ENCODE data around the gene RORC. TPM values are rescaled to one million over a fixed set of nuclear protein-coding genes. Genes with fewer than 3 reads are reported as not detected.

Gene RORC
- total RNA-seq, 1 donor from 2014 or later, result 8.9 TPM

GRCh38 chr1:151851886-151852285 is 20.3 kb upstream of the RORC start:
- Histone ChIP-seq H3K27me3 (ENCODE audit: control insufficient read depth in 3 of 3, insufficient read depth in 3 of 3, low read length in 3 of 3) (peaks cover 4 to 42% (median 34%) of the 10 kb centered on the region in 3 donors), H3K4me3 (ENCODE audit: low read length in 3 of 3) (no peak overlapping the region)

GRCh38 chr1:151849871-151850270 is 18.3 kb upstream of the RORC start:
- Histone ChIP-seq H3K4me3 (ENCODE audit: low read length in 3 of 3) (no peak overlapping the region), H3K9ac (ENCODE audit: low read depth in 1 of 3, low read length in 3 of 3) (no peak overlapping the region), H3K27ac (ENCODE audit: low read depth, low read length) (no peak overlapping the region), H3K9me3 (ENCODE audit: control insufficient read depth in 3 of 3, low read length in 3 of 3) (no peaks in the 10 kb centered on the region), H3K4me1 (ENCODE audit: control insufficient read depth in 3 of 3, insufficient read depth in 3 of 3, low read length in 3 of 3) (no peaks in the 10 kb centered on the region), H3K27me3 (ENCODE audit: control insufficient read depth in 3 of 3, insufficient read depth in 3 of 3, low read length in 3 of 3) (peaks cover 4 to 46% (median 34%) of the 10 kb centered on the region in 3 donors), H3K36me3 (ENCODE audit: control insufficient read depth in 3 of 3, insufficient read depth in 3 of 3, low read length in 3 of 3) (no peaks in the 10 kb centered on the region)

More at GRCh38 chr1:151851886-151852285, 20.3 kb upstream of the RORC start:
- no peaks in the 10 kb centered on the region for H3K4me1 ChIP-seq (ENCODE audit: control insufficient read depth in 3 of 3, insufficient read depth in 3 of 3, low read length in 3 of 3)
- H3K36me3 ChIP-seq (ENCODE audit: control insufficient read depth in 3 of 3, insufficient read depth in 3 of 3, low read length in 3 of 3), result no peaks in the 10 kb centered on the region
- no peaks in the 10 kb centered on the region for H3K9me3 ChIP-seq (ENCODE audit: control insufficient read depth in 3 of 3, low read length in 3 of 3)
- H3K9ac ChIP-seq (ENCODE audit: low read depth in 1 of 3, low read length in 3 of 3), result no peak overlapping the region
- H3K27ac ChIP-seq (ENCODE audit: low read depth, low read length), result no peak overlapping the region

- Histone ChIP-seq H3K4me1 (ENCODE audit: control insufficient read depth in 3 of 3, insufficient read depth in 3 of 3, low read length in 3 of 3) (no peaks in the 10 kb centered on the region), H3K9ac (ENCODE audit: low read depth in 1 of 3, low read length in 3 of 3) (no peak overlapping the region), H3K4me3 (ENCODE audit: low read length in 3 of 3) (no peak overlapping the region), H3K9me3 (ENCODE audit: control insufficient read depth in 3 of 3, low read length in 3 of 3) (no peaks in the 10 kb centered on the region), H3K27ac (ENCODE audit: low read depth, low read length) (no peak overlapping the region), H3K36me3 (ENCODE audit: control insufficient read depth in 3 of 3, insufficient read depth in 3 of 3, low read length in 3 of 3) (no peaks in the 10 kb centered on the region), H3K27me3 (ENCODE audit: control insufficient read depth in 3 of 3, insufficient read depth in 3 of 3, low read length in 3 of 3) (peaks cover 8 to 46% (median 34%) of the 10 kb centered on the region in 3 donors)
Measured at GRCh38 chr1:151849126-151849525, 17.5 kb upstream of the RORC start.

GRCh38 chr1:151847867-151848596 is 16.4 kb upstream of the RORC start:
- Histone ChIP-seq H3K4me1 (ENCODE audit: control insufficient read depth in 3 of 3, insufficient read depth in 3 of 3, low read length in 3 of 3) (no peaks in the 10 kb centered on the region), H3K9me3 (ENCODE audit: control insufficient read depth in 3 of 3, low read length in 3 of 3) (no peaks in the 10 kb centered on the region), H3K4me3 (ENCODE audit: low read length in 3 of 3) (no peak overlapping the region), H3K27ac (ENCODE audit: low read depth, low read length) (no peak overlapping the region), H3K9ac (ENCODE audit: low read depth in 1 of 3, low read length in 3 of 3) (no peak overlapping the region), H3K27me3 (ENCODE audit: control insufficient read depth in 3 of 3, insufficient read depth in 3 of 3, low read length in 3 of 3) (peaks cover 8 to 40% (median 31%) of the 10 kb centered on the region in 3 donors), H3K36me3 (ENCODE audit: control insufficient read depth in 3 of 3, insufficient read depth in 3 of 3, low read length in 3 of 3) (no peaks in the 10 kb centered on the region)

GRCh38 chr1:151846686-151847237 is 15.2 kb upstream of the RORC start:
- Histone ChIP-seq H3K9ac (ENCODE audit: low read depth in 1 of 3, low read length in 3 of 3) (no peak overlapping the region), H3K27ac (ENCODE audit: low read depth, low read length) (no peak overlapping the region), H3K27me3 (ENCODE audit: control insufficient read depth in 3 of 3, insufficient read depth in 3 of 3, low read length in 3 of 3) (peaks cover 8 to 31% (median 19%) of the 10 kb centered on the region in 3 donors), H3K4me3 (ENCODE audit: low read length in 3 of 3) (no peak overlapping the region), H3K9me3 (ENCODE audit: control insufficient read depth in 3 of 3, low read length in 3 of 3) (no peaks in the 10 kb centered on the region), H3K4me1 (ENCODE audit: control insufficient read depth in 3 of 3, insufficient read depth in 3 of 3, low read length in 3 of 3) (no peaks in the 10 kb centered on the region), H3K36me3 (ENCODE audit: control insufficient read depth in 3 of 3, insufficient read depth in 3 of 3, low read length in 3 of 3) (no peaks in the 10 kb centered on the region)

GRCh38 chr1:151846062-151846568 is 14.5 kb upstream of the RORC start:
- peaks cover 10 to 28% (median 15%) of the 10 kb centered on the region in 3 donors for H3K27me3 ChIP-seq (ENCODE audit: control insufficient read depth in 3 of 3, insufficient read depth in 3 of 3, low read length in 3 of 3)
- no peaks in the 10 kb centered on the region for H3K36me3 ChIP-seq (ENCODE audit: control insufficient read depth in 3 of 3, insufficient read depth in 3 of 3, low read length in 3 of 3)
- no peaks in the 10 kb centered on the region for H3K4me1 ChIP-seq (ENCODE audit: control insufficient read depth in 3 of 3, insufficient read depth in 3 of 3, low read length in 3 of 3)
- no peak overlapping the region for H3K9ac ChIP-seq (ENCODE audit: low read depth in 1 of 3, low read length in 3 of 3)
- no peak overlapping the region for H3K4me3 ChIP-seq (ENCODE audit: low read length in 3 of 3)
- H3K9me3 ChIP-seq (ENCODE audit: control insufficient read depth in 3 of 3, low read length in 3 of 3), result no peaks in the 10 kb centered on the region
- no peak overlapping the region for H3K27ac ChIP-seq (ENCODE audit: low read depth, low read length)

GRCh38 chr1:151843398-151843797 is 11.8 kb upstream of the RORC start:
- no peak overlapping the region for H3K4me3 ChIP-seq (ENCODE audit: low read length in 3 of 3)
- H3K27me3 ChIP-seq (ENCODE audit: control insufficient read depth in 3 of 3, insufficient read depth in 3 of 3, low read length in 3 of 3), result peaks cover 18 to 35% (median 27%) of the 10 kb centered on the region in 3 donors
- no peaks in the 10 kb centered on the region for H3K36me3 ChIP-seq (ENCODE audit: control insufficient read depth in 3 of 3, insufficient read depth in 3 of 3, low read length in 3 of 3)
- no peak overlapping the region for H3K9ac ChIP-seq (ENCODE audit: low read depth in 1 of 3, low read length in 3 of 3)
- no peak overlapping the region for H3K27ac ChIP-seq (ENCODE audit: low read depth, low read length)
- H3K4me1 ChIP-seq (ENCODE audit: control insufficient read depth in 3 of 3, insufficient read depth in 3 of 3, low read length in 3 of 3), result peaks cover 0 to 10% (median 6%) of the 10 kb centered on the region in 3 donors
- no peaks in the 10 kb centered on the region for H3K9me3 ChIP-seq (ENCODE audit: control insufficient read depth in 3 of 3, low read length in 3 of 3)

- Histone ChIP-seq H3K9ac (ENCODE audit: low read depth in 1 of 3, low read length in 3 of 3) (no peak overlapping the region), H3K36me3 (ENCODE audit: control insufficient read depth in 3 of 3, insufficient read depth in 3 of 3, low read length in 3 of 3) (no peaks in the 10 kb centered on the region), H3K27ac (ENCODE audit: low read depth, low read length) (no peak overlapping the region), H3K4me3 (ENCODE audit: low read length in 3 of 3) (no peak overlapping the region), H3K27me3 (ENCODE audit: control insufficient read depth in 3 of 3, insufficient read depth in 3 of 3, low read length in 3 of 3) (peaks cover 19 to 45% (median 34%) of the 10 kb centered on the region in 3 donors), H3K4me1 (ENCODE audit: control insufficient read depth in 3 of 3, insufficient read depth in 3 of 3, low read length in 3 of 3) (peaks cover 8 to 19% (median 14%) of the 10 kb centered on the region in 3 donors), H3K9me3 (ENCODE audit: control insufficient read depth in 3 of 3, low read length in 3 of 3) (no peaks in the 10 kb centered on the region)
Measured at GRCh38 chr1:151841141-151841540, 9.5 kb upstream of the RORC start.

GRCh38 chr1:151840421-151840820 is 8.8 kb upstream of the RORC start:
- Histone ChIP-seq H3K27me3 (ENCODE audit: control insufficient read depth in 3 of 3, insufficient read depth in 3 of 3, low read length in 3 of 3) (peaks cover 19 to 45% (median 34%) of the 10 kb centered on the region in 3 donors), H3K9ac (ENCODE audit: low read depth in 1 of 3, low read length in 3 of 3) (no peak overlapping the region), H3K4me1 (ENCODE audit: control insufficient read depth in 3 of 3, insufficient read depth in 3 of 3, low read length in 3 of 3) (peaks cover 8 to 20% (median 14%) of the 10 kb centered on the region in 3 donors), H3K4me3 (ENCODE audit: low read length in 3 of 3) (no peak overlapping the region), H3K9me3 (ENCODE audit: control insufficient read depth in 3 of 3, low read length in 3 of 3) (no peaks in the 10 kb centered on the region), H3K27ac (ENCODE audit: low read depth, low read length) (no peak overlapping the region), H3K36me3 (ENCODE audit: control insufficient read depth in 3 of 3, insufficient read depth in 3 of 3, low read length in 3 of 3) (no peaks in the 10 kb centered on the region)

Measured in skeletal muscle tissue (tissue), 4 donors.